Kidney glomerular epithelial cell (primary cell): ENCODE measurements around the gene LYSMD1.

ENCODE experiments used
- DNase-seq: peaks from one replicate; lab custom pipeline; 2025; lab: John Stamatoyannopoulos, UW

LYSMD1 gene

DNA sequence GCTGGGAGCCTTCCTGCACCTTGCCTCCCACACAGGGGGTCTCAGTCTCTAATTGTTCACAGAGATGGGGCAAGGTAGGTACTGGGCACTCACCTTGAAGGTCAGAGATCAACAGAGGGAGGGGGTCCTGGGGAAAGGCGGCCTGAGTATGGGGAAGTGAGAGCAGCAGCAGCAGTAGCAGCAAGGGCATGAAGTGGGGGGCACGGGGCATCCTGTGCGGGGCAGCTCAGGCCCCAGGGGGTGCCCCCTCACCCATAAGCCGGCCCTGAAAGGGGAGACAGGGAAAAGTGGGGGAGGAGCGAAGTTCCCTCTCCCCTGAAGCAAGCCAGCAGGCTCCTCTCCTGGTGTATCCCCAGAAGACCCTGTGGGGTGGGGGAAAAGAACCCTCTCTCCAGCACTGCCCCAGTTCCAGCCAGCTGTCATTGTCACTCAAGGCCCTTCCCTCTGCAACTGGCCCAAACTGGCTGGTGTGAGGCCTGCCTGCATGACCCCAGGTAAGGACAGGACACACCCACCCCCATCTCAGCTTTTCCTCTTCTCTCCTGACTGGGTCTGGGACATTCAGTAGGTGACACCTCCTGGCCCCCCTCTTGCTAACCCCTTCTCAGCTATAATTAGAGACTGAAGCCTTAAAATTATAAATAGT lies 23.2 kb downstream of the LYSMD1 start:
- no peak for DNase-seq

DNA sequence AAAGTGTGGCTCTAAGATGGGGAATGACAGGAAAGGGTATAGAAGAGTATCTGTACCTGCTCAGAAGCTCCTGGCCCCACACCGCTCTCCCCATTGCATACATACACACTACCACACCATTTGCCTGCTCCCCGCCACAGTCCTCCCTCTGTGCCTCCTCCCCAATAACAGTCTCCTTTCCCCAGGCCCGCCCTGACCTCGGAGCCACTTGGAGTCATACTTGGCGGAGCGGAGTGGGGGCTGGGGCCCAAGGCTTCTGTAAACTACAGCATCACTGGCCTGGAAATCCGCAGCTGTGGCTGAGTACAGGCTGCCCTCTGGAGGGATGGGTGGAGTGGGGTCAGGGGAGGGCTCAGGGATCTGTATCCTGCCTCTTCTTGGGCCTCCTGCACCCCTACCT lies 27.9 kb downstream of the LYSMD1 start:
- no peak for DNase-seq

DNA sequence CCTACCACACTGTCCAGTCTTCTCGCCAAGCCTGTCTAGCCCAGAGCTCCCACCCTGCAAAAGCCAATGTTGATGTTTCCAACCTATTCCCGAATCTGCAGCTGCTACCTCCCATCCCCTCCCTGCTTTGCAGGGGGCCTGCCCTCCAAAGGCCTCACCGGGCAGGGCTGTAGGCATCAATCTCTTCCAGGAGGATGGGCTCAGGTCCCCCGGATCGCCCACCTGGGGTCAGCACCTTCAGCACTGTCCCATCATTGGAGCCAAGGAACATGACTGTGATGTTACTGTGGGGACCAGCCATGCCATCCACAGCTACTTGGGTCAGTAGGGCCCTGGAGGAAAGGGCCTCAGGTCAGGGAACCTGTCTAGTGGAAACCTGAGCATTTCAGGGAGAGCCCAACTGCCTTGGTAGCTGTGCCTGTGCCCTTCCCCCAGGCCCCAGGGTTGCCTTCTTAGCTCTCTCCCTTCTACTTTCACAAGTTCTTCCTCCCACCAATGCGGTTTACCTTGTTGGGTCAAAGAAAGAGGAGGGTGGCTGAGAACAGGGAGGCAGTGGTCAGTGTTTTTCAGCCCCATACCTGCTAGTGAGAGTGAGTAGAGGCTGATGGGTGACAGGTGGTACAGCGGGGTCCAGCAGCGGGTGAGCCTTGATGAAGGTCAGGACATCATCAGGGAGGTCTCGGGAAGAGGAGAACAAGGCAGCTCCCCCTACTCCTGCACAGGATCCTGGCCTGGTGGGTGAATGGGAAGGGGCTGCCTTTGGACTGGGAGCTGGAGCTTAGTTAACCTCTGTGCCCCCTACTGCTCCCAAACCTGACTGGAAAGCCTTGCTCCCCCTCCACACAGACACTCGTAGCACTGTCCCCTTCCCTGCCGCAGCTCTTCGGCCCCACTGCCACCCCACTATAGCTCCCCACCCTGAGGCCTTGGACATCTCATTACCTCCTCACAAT lies 30.0 kb downstream of the LYSMD1 start:
- DNase-seq, result no peak

DNA sequence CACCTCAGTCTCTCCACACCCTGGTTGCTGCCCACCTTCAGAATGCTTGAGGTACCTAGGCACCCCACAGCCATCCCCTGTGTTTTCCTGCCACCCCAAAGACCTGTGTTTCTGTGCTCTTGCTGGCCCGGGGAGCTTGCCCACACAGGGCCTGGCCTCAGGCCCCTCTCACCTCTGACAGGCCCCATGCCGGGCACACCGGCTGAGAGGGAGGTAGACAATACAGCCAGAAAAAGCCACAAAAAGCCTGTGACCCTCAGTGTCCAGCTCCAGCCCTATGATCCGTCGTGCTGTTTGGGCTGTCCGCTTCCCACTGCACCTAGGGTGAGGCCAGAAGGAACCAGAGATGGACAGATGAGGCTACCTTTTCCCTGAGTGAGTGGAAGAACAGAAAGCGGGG lies 30.7 kb downstream of the LYSMD1 start:
- DNase-seq, result no peak

DNA sequence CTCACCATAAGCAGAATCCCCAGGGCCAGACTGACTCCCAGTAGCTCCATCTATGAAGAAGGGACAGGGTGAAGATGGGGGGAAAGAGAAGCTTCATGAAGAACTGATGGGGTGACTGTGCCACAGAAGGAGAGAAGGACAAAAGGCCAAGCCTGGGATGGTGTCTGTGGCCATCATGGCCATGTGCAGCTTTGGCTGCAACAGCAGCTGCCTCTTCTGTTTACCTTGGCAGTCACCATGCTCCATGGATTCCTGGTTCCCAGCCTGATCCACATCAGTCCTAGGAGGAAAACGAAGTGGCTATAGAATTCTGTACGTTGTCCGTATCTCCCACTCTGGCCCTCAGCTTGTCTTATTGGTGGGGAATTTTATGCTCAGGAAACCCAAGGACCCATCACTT lies 31.3 kb downstream of the LYSMD1 start:
- DNase-seq, result no peak

DNA sequence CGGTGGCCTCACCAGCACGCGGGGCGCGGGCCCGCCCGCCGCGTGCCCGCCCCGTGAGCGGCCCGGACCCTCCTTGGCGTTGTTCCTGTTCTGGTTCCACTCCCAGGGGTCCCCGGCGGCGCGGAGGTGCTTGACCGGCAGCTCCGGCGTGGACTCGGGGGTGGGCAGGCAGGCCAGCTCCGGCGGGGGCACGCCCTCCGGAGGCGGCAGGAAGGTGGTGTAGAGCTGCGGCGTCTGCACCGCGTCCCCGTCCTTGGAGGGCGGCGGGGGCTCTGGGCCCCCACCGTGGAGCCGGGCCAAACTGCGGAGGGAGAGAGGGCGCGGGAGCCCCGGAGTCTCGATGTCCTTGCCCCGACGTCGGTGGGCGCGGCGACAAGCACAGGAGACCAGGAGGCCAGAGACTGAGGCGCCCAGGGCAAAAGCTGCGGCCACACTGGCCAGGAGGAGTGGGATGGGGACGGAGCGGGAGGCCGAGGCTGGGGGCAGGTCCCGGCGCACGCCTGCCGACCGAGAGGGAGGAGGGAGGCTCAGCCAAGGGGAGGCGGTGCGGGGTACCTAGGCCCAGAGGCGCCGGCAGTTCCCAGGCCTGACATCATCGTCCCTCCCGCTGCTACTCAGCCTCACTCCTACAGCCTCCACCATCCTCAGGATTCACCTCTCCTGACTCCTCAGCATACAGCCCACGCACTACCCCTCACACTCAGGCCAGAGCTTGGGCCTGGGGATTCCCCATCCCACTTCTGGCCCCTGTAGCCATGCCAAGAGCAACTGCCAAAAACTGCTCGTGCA lies 32.5 kb downstream of the LYSMD1 start:
- no peak for DNase-seq

DNA sequence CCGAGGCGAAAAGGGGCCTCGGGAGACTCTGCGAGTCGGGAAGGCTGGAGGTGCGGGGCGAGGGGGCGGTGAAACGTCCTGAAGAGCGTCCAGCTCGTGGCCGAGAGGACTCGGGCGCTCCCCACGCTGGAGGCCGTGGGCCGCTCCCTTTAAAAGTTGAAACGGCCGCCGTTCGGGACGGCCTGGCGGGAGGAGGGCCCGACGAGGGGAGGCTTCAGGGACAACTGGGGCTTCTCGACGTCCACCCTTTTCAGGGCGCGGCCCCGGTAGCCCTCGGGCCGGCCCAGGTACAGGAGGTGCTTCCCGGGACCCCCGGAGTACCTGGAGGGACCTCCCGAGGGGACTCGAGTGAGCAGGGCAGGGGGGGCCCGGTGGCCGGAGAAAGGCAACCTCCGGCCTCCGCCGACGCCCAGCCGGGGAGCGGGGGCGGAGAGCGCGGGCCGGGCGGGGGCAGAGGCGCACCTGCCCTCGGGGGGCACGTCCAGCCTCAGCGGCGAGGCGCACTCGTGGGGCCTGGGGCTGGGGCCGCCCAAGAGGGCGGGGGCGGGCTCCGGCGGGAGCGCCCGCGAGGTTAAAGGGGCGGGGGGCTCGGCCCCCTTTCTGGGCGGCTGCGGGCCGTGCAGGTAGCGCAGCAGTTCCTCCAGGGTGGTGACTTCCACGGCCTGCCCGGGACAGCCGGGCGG lies 33.2 kb downstream of the LYSMD1 start:
- no peak for DNase-seq

DNA sequence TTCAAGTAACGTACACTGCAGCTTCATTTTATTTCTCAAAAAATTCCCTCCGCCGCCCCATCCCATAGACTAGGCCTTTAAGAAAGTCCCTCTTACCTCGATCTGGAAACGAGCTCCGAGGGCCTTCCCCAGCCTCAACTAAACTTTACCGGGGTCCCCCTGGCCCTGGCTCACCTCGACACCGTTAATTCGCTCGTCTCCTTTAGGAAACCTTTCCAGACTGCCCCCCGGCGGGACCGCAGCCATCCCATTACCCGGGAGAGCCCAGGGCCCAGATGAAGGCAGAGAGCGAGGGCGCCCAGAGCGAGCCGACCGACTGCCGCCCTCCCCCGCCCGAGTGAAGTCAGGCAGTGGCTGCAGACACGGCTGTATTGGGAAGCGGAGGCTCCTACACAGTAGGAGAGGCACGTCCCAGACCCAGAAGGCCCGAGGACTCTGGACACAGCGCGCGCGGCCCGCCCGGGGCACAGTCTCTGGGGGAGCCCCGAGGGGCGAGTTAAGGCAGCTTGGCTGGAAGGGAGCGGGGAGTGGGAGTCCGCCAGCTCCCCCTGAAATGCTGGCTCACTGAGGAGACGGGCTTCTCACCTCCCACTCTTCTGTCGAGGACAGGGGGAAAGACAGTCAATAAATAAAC lies 33.9 kb downstream of the LYSMD1 start:
- DNase-seq, result no peak

DNA sequence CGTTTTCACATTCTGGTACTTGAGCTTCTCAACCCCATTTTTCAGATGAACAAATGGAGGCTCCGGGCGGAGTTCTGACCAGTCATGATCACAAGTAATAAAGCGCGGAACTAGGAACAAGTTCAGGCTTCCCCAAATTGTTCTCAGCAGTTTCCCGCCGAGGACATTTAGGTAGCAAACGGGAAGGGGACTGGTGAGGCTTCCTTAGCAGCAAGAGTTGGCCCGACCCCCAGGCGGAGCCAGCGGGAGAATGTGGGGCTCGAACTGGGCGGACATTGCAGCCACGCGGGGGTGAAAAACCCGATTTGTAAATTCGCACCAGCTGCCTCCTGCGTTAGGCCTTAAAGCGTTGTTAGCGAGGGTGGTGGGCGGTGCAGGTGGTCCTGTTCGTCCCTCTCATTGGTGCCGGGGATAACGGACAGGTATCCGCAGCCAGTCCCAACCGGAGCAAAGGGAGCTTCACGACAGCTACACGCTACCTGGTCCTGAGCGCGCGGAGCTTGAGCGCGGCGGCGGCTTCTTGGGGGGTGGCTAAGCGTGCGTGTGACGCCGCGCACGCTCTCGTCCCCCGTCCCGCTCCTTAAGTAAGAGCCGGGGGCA lies 34.6 kb downstream of the LYSMD1 start:
- peak; percentile 13 for DNase-seq

DNA sequence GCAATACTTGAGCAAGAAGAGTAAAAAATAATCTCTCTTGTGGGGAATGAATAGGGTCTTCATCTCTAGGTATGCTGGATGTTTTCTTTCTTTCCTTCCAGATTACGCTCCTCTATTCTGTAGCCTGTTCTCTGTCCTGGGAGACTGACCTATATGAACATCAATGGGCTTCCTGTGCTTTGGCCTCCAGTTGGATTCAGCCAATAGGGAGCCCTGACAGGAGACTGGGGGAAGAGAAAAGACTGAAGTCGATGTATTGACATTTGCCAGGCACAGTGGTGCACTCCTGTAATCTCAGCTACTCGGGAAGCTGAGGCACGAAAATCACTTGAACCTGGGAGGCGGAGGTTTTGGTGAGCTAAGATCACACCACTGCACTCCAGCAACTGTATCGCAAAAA lies 36.9 kb downstream of the LYSMD1 start:
- DNase-seq, result no peak

DNA sequence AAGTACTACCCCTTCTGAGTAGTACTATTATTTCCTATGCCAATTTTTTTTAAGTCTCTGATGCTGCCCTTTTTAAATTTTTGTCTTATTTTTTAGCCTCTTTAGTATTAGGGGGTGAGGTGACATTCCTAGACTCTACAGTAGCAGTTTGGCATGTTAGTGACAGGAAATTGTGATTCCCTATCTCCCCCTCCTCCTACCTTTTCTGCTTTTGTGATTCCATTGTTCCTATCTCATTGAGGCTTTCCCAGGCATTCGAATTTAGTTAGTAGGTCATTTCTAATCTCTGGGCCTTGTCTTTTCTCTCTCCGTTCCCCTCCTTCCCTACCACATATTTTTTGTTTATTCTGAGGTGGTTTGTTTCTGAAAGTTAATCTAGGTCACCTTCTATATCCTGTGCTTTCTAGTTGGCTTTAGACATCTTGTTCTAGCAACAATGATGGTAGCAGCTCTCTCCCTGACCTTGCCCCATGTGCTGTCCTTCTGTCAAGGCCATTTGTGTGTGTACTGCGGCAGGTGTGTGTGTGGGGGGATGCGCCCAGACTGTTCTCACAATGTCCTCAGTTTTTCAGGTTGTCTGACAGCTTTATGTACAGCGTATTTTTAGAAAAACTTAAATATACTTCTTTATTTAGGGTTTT lies 40.8 kb downstream of the LYSMD1 start:
- no peak for DNase-seq

DNA sequence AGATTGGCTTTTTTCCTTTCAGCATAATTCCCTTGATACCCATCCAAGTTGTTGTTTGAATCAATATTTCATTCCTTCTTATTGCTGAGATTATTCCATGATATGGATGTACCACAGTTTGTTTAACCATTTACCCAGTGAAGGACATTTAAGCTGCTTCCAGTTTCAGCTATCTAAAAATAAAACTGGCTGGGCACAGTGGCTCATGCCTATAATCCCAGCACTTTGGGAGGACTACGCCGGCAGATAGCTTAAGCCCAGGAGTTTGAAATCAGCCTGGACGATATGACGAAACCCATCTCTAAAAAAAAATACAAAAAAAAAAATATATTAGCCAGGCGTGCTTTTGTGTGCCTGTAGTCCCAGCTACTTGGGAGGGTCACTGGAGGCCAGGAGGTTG lies 51.8 kb downstream of the LYSMD1 start:
- DNase-seq, result no peak
